GM18870 (cell line): Measurements from ENCODE around the gene SCAPER.
"Not testable (repeated sequence)": the region's sequence is repeated elsewhere in the genome, so short reads cannot be mapped to it uniquely, and the experiment has no call there.

ENCODE experiments used
- ATAC-seq: cut with Tn5 transposase; IDR thresholded peaks from one replicate; pipeline ENCODE4 v1.9.1; 2021; ENCODE audit warnings: moderate library complexity; ENCODE audit not compliant: unreplicated experiment

The SCAPER gene

GRCh38 chr15:76510663-76511062 lies 394.5 kb downstream of the SCAPER start:
- ATAC-seq, result not testable (repeated sequence)

GRCh38 chr15:76503804-76504203 lies 401.3 kb downstream of the SCAPER start:
- no peak for ATAC-seq

- no peak for ATAC-seq
These were observed 402.0 kb downstream of the SCAPER start for GRCh38 chr15:76503121-76503520.

GRCh38 chr15:76502678-76503077 lies 402.5 kb downstream of the SCAPER start:
- no peak for ATAC-seq

GRCh38 chr15:76502185-76502584 lies 403.0 kb downstream of the SCAPER start:
- ATAC-seq, result not testable (repeated sequence)

GRCh38 chr15:76501726-76502125 lies 403.4 kb downstream of the SCAPER start:
- ATAC-seq, result no peak

GRCh38 chr15:76501011-76501410 lies 404.1 kb downstream of the SCAPER start:
- no peak for ATAC-seq

- no peak for ATAC-seq
These were observed 409.7 kb downstream of the SCAPER start for GRCh38 chr15:76495487-76495886.

GRCh38 chr15:76492538-76492937 lies 412.6 kb downstream of the SCAPER start:
- ATAC-seq, result no peak

- ATAC-seq, result no peak
These were observed 421.4 kb downstream of the SCAPER start for GRCh38 chr15:76483752-76484151.

GRCh38 chr15:76483018-76483417 lies 422.1 kb downstream of the SCAPER start:
- no peak for ATAC-seq

- ATAC-seq, result no peak
These were observed 424.9 kb downstream of the SCAPER start for GRCh38 chr15:76480267-76480666.

GRCh38 chr15:76470691-76471090 lies 434.4 kb downstream of the SCAPER start:
- no peak for ATAC-seq

- no peak for ATAC-seq
These were observed 436.4 kb downstream of the SCAPER start for GRCh38 chr15:76468722-76469121.

GRCh38 chr15:76467136-76467535 lies 438.0 kb downstream of the SCAPER start:
- no peak for ATAC-seq

GRCh38 chr15:76465728-76466127 lies 439.4 kb downstream of the SCAPER start:
- no peak for ATAC-seq

- no peak for ATAC-seq
These were observed 440.9 kb downstream of the SCAPER start for GRCh38 chr15:76464247-76464646.

- ATAC-seq, result no peak
These were observed 444.3 kb downstream of the SCAPER start for GRCh38 chr15:76460871-76461270.

- ATAC-seq, result no peak
These were observed 444.8 kb downstream of the SCAPER start for GRCh38 chr15:76460347-76460746.

GRCh38 chr15:76451540-76451939 lies 453.6 kb downstream of the SCAPER start:
- no peak for ATAC-seq

GRCh38 chr15:76449455-76449854 lies 455.7 kb downstream of the SCAPER start:
- no peak for ATAC-seq

- ATAC-seq, result no peak
These were observed 456.4 kb downstream of the SCAPER start for GRCh38 chr15:76448755-76449154.

GRCh38 chr15:76447728-76448441 lies 457.3 kb downstream of the SCAPER start:
- no peak for ATAC-seq
